Activated CD4-positive, alpha-beta memory T cell treated with anti-CD3 and anti-CD28 coated beads for 36 hours (primary cell): ENCODE measurements around the gene SELENOP. TPM values are rescaled to one million over a fixed set of nuclear protein-coding genes. Genes with fewer than 3 reads are reported as not detected.

Experiments
- CTCF ChIA-PET: fragments of 350-600 bp; sonication (Branson Sonifier 250); formaldehyde crosslinking; loops from one replicate; lab custom pipeline; 2021; ENCODE audit warnings: antibody characterized with exemption, inconsistent platforms; lab: Charles Lee
- POLR2A ChIA-PET: fragments of 350-600 bp; sonication (Branson Sonifier 250); formaldehyde crosslinking; loops from one replicate; lab custom pipeline; 2021; ENCODE audit warnings: antibody characterized with exemption; lab: Charles Lee
- DNase-seq: peaks from one replicate; pipeline ENCODE4 v3.0.0-alpha.2; 2020
- H3K27ac Mint-ChIP-seq: one replicate; pipeline ENCODE4 v1.8.0; 2021; ENCODE audit warnings: mixed read lengths
- H3K27me3 Mint-ChIP-seq: one replicate; pipeline ENCODE4 v1.8.0; 2021; ENCODE audit warnings: mixed read lengths
- H3K36me3 Mint-ChIP-seq: one replicate; pipeline ENCODE4 v1.8.0; 2021; ENCODE audit warnings: mixed read lengths
- H3K4me1 Mint-ChIP-seq: one replicate; pipeline ENCODE4 v1.8.0; 2021; ENCODE audit warnings: low read depth, mixed read lengths
- H3K4me3 Mint-ChIP-seq: one replicate; pipeline ENCODE4 v1.8.0; 2021; ENCODE audit warnings: mild to moderate bottlenecking, mixed read lengths
- H3K9me3 Mint-ChIP-seq: one replicate; pipeline ENCODE4 v1.8.0; 2021; ENCODE audit warnings: mixed read lengths
- intact Hi-C: fragments of 100-400 bp; cut with micrococcal nuclease; formaldehyde crosslinking; loops from one replicate; pipeline ENCODE4 v1.15.1; 2023
- total RNA-seq, 2 experiments: library from RNA; stranded (reverse); gene quantifications; one replicate each; pipeline ENCODE4 v1.2.3, GENCODE V29; 2021

The SELENOP gene
- total RNA-seq, 2 experiments from 2014 or later = not detected

- H3K4me1 Mint-ChIP-seq = peaks cover 6% of the 10 kb centered on the region
- H3K9me3 Mint-ChIP-seq = no peaks in the 10 kb centered on the region
- H3K27ac Mint-ChIP-seq = no peak overlapping the region
- CTCF ChIA-PET = no interaction called here
- intact Hi-C loops = no loop called here
- DNase-seq = no peak
- no peak overlapping the region for H3K4me3 Mint-ChIP-seq
- no peaks in the 10 kb centered on the region for H3K27me3 Mint-ChIP-seq
- no peaks in the 10 kb centered on the region for H3K36me3 Mint-ChIP-seq
- POLR2A ChIA-PET = no interaction called here
Observed at GRCh38 chr5:42779083-42779482, 32.6 kb downstream of the SELENOP start.

- H3K27me3 Mint-ChIP-seq = peaks cover 7% of the 10 kb centered on the region
- no peak for DNase-seq
- H3K4me1 Mint-ChIP-seq = no peaks in the 10 kb centered on the region
- ChIA-PET POLR2A (no interaction called here), CTCF (interaction anchor here (0.6 kb wide), 1 partner anchor 715 kb away, joined by 3 read pairs; no protein-coding TSS in a partner anchor)
- no peak overlapping the region for H3K4me3 Mint-ChIP-seq
- H3K9me3 Mint-ChIP-seq = no peaks in the 10 kb centered on the region
- peaks cover 5% of the 10 kb centered on the region for H3K36me3 Mint-ChIP-seq
- intact Hi-C loops = no loop called here
- H3K27ac Mint-ChIP-seq = no peak overlapping the region
Observed at GRCh38 chr5:42772265-42772993, 39.3 kb downstream of the SELENOP start.

- ChIA-PET POLR2A (no interaction called here), CTCF (interaction anchor here (1.2 kb wide), 1 partner anchor 25 kb away, joined by 4 read pairs; no protein-coding TSS in a partner anchor)
- H3K36me3 Mint-ChIP-seq = peaks cover 5% of the 10 kb centered on the region
- no peaks in the 10 kb centered on the region for H3K9me3 Mint-ChIP-seq
- intact Hi-C loops = no loop called here
- H3K4me3 Mint-ChIP-seq = no peak overlapping the region
- H3K4me1 Mint-ChIP-seq = no peaks in the 10 kb centered on the region
- H3K27ac Mint-ChIP-seq = no peak overlapping the region
- peaks cover 7% of the 10 kb centered on the region for H3K27me3 Mint-ChIP-seq
- DNase-seq = no peak
Observed at GRCh38 chr5:42770003-42770402, 41.7 kb downstream of the SELENOP start.

GRCh38 chr5:42768106-42768504, 43.6 kb downstream of the SELENOP start:
- H3K36me3 Mint-ChIP-seq = peaks cover 5% of the 10 kb centered on the region
- H3K27me3 Mint-ChIP-seq = peaks cover 7% of the 10 kb centered on the region
- DNase-seq = no peak
- no peak overlapping the region for H3K27ac Mint-ChIP-seq
- no peaks in the 10 kb centered on the region for H3K4me1 Mint-ChIP-seq
- ChIA-PET CTCF (interaction anchor here (0.7 to 1.8 kb wide), 17 partner anchors 9 to 912 kb away, joined by 3 to 15 read pairs (median 5); partner anchors contain the start of genes CCDC152 and GHR), POLR2A (no interaction called here)
- no peak overlapping the region for H3K4me3 Mint-ChIP-seq
- intact Hi-C loops = loop anchor here (10.0 kb wide), 1 partner anchor 117 kb away; no protein-coding TSS in a partner anchor
- H3K9me3 Mint-ChIP-seq = no peaks in the 10 kb centered on the region

- H3K4me1 Mint-ChIP-seq = no peaks in the 10 kb centered on the region
- no peak overlapping the region for H3K27ac Mint-ChIP-seq
Observed at GRCh38 chr5:42767491-42768105, 44.1 kb downstream of the SELENOP start.

GRCh38 chr5:42761791-42762190, 49.9 kb downstream of the SELENOP start:
- no peak for DNase-seq
- Mint-ChIP-seq H3K27ac (no peak overlapping the region), H3K4me1 (peaks cover 8% of the 10 kb centered on the region), H3K27me3 (peaks cover 8% of the 10 kb centered on the region), H3K9me3 (no peaks in the 10 kb centered on the region), H3K36me3 (no peaks in the 10 kb centered on the region), H3K4me3 (no peak overlapping the region)
- intact Hi-C loops = loop anchor here (10.0 kb wide), 1 partner anchor 123 kb away; no protein-coding TSS in a partner anchor
- ChIA-PET POLR2A (no interaction called here), CTCF (no interaction called here)

More at GRCh38 chr5:42767491-42768105, 44.1 kb downstream of the SELENOP start:
- H3K4me3 Mint-ChIP-seq = no peak overlapping the region
- H3K27me3 Mint-ChIP-seq = peaks cover 5% of the 10 kb centered on the region
- peaks cover 5% of the 10 kb centered on the region for H3K36me3 Mint-ChIP-seq
- POLR2A ChIA-PET = no interaction called here
- no peaks in the 10 kb centered on the region for H3K9me3 Mint-ChIP-seq
- no peak for DNase-seq
- intact Hi-C loops = loop anchor here (2.0 to 10.0 kb wide), 2 partner anchors 117 to 185 kb away; no protein-coding TSS in a partner anchor
- CTCF ChIA-PET = interaction anchor here (0.6 to 1.8 kb wide), 21 partner anchors 10 to 911 kb away, joined by 3 to 15 read pairs (median 4); partner anchors contain the start of genes CCDC152 and GHR

GRCh38 chr5:42760426-42760825, 51.3 kb downstream of the SELENOP start:
- H3K27me3 Mint-ChIP-seq = peaks cover 11% of the 10 kb centered on the region
- no peaks in the 10 kb centered on the region for H3K36me3 Mint-ChIP-seq
- peaks cover 8% of the 10 kb centered on the region for H3K4me1 Mint-ChIP-seq
- POLR2A ChIA-PET = no interaction called here
- H3K27ac Mint-ChIP-seq = no peak overlapping the region
- CTCF ChIA-PET = no interaction called here
- no peaks in the 10 kb centered on the region for H3K9me3 Mint-ChIP-seq
- no peak for DNase-seq
- no peak overlapping the region for H3K4me3 Mint-ChIP-seq
- intact Hi-C loops = loop anchor here (10.0 kb wide), 1 partner anchor 124 kb away; no protein-coding TSS in a partner anchor

- no peak overlapping the region for H3K27ac Mint-ChIP-seq
- ChIA-PET POLR2A (no interaction called here), CTCF (no interaction called here)
- H3K4me1 Mint-ChIP-seq = peaks cover 8% of the 10 kb centered on the region
- no peak for DNase-seq
- H3K36me3 Mint-ChIP-seq = no peaks in the 10 kb centered on the region
- H3K4me3 Mint-ChIP-seq = no peak overlapping the region
- no peaks in the 10 kb centered on the region for H3K9me3 Mint-ChIP-seq
- peaks cover 11% of the 10 kb centered on the region for H3K27me3 Mint-ChIP-seq
- intact Hi-C loops = loop anchor here (10.0 kb wide), 1 partner anchor 305 kb away; no protein-coding TSS in a partner anchor
Observed at GRCh38 chr5:42759456-42759855, 52.2 kb downstream of the SELENOP start.

GRCh38 chr5:42756606-42757601, 54.8 kb downstream of the SELENOP start, which contains the start of gene CCDC152:
Gene CCDC152, plus strand, starts transcription at chr5:42756818. Its CDS starts 2,304 bp downstream, at chr5:42759122.
- H3K36me3 Mint-ChIP-seq = no peaks in the 10 kb centered on the region
- no peak within 1 kb of the TSS for H3K27ac Mint-ChIP-seq
- H3K4me1 Mint-ChIP-seq = peaks cover 8% of the 10 kb centered on the region
- intact Hi-C loops = loop anchor here (2.0 to 10.0 kb wide), 2 partner anchors 38 to 308 kb away; no protein-coding TSS in a partner anchor
- H3K9me3 Mint-ChIP-seq = no peaks in the 10 kb centered on the region
- H3K4me3 Mint-ChIP-seq = peak within 1 kb of the TSS; percentile 73
- peak; percentile 72 for DNase-seq
- ChIA-PET POLR2A (no interaction called here), CTCF (interaction anchor here (0.7 to 1.9 kb wide), 2 partner anchors 11 to 133 kb away, joined by 3 to 7 read pairs; no protein-coding TSS in a partner anchor)
- H3K27me3 Mint-ChIP-seq = peaks cover 11% of the 10 kb centered on the region

GRCh38 chr5:42753099-42753498, 58.6 kb downstream of the SELENOP start:
- H3K9me3 Mint-ChIP-seq = no peaks in the 10 kb centered on the region
- ChIA-PET CTCF (interaction anchor here (0.6 kb wide), 1 partner anchor 828 kb away, joined by 3 read pairs; no protein-coding TSS in a partner anchor), POLR2A (no interaction called here)
- intact Hi-C loops = loop anchor here (10.0 kb wide), 1 partner anchor 312 kb away; no protein-coding TSS in a partner anchor
- H3K4me3 Mint-ChIP-seq = no peak overlapping the region
- H3K36me3 Mint-ChIP-seq = no peaks in the 10 kb centered on the region
- peaks cover 3% of the 10 kb centered on the region for H3K27me3 Mint-ChIP-seq
- H3K4me1 Mint-ChIP-seq = peaks cover 13% of the 10 kb centered on the region
- no peak for DNase-seq
- no peak overlapping the region for H3K27ac Mint-ChIP-seq

- Mint-ChIP-seq H3K4me3 (no peak overlapping the region), H3K4me1 (peaks cover 7% of the 10 kb centered on the region), H3K27me3 (no peaks in the 10 kb centered on the region), H3K36me3 (no peaks in the 10 kb centered on the region), H3K9me3 (no peaks in the 10 kb centered on the region), H3K27ac (no peak overlapping the region)
- CTCF ChIA-PET = interaction anchor here (0.8 to 1.9 kb wide), 3 partner anchors 15 to 168 kb away, joined by 3 to 6 read pairs (median 3); no protein-coding TSS in a partner anchor
- intact Hi-C loops = loop anchor here (10.0 kb wide), 1 partner anchor 314 kb away; no protein-coding TSS in a partner anchor
- POLR2A ChIA-PET = no interaction called here
- DNase-seq = no peak
Observed at GRCh38 chr5:42751044-42751443, 60.6 kb downstream of the SELENOP start.
